ENCODE results near the gene ZIK1.

- TF ChIP-seq SP1 (IDR thresholded peaks at IDR 0.05) (no peak), FOXA1 (IDR thresholded peaks at IDR 0.05) (no peak)
Observed at GRCh38 chr19:57572415-57572947, 11.5 kb upstream of the ZIK1 start.
